Effector memory CD4-positive, alpha-beta T cell (primary cell): ENCODE measurements around the gene RAB36.

Source experiments
- DNase-seq, 3 donors: peaks; one replicate each; pipeline ENCODE4 v3.0.0-alpha.2; 2020
- H3K27ac ChIP-seq: 2 replicates; pipeline ENCODE4 v1.7.0; 2013; ENCODE audit warnings: mild to moderate bottlenecking, low read length, moderate library complexity; ENCODE audit not compliant: insufficient read depth, poor library complexity, severe bottlenecking
- H3K27me3 ChIP-seq: replicated peaks from 2 replicates; pipeline ENCODE4 v1.7.0; 2013; ENCODE audit warnings: mild to moderate bottlenecking, low read length; ENCODE audit not compliant: insufficient read depth, control insufficient read depth, poor library complexity, severe bottlenecking
- H3K36me3 ChIP-seq: 2 replicates; pipeline ENCODE4 v1.7.0; 2013; ENCODE audit warnings: mild to moderate bottlenecking, low read length, moderate library complexity; ENCODE audit not compliant: control insufficient read depth, insufficient read depth
- H3K4me1 ChIP-seq: 2 replicates; pipeline ENCODE4 v1.7.0; 2013; ENCODE audit warnings: low read length, mild to moderate bottlenecking; ENCODE audit not compliant: control insufficient read depth, insufficient read depth, poor library complexity, severe bottlenecking
- H3K4me3 ChIP-seq: 2 replicates; pipeline ENCODE4 v1.7.0; 2013; ENCODE audit warnings: low read length, low read depth, mild to moderate bottlenecking; ENCODE audit not compliant: insufficient read depth, poor library complexity, severe bottlenecking
- H3K9me3 ChIP-seq: 2 replicates; pipeline ENCODE4 v1.7.0; 2013; ENCODE audit warnings: mild to moderate bottlenecking, low read length, moderate library complexity; ENCODE audit not compliant: control insufficient read depth

RAB36 gene

DNA sequence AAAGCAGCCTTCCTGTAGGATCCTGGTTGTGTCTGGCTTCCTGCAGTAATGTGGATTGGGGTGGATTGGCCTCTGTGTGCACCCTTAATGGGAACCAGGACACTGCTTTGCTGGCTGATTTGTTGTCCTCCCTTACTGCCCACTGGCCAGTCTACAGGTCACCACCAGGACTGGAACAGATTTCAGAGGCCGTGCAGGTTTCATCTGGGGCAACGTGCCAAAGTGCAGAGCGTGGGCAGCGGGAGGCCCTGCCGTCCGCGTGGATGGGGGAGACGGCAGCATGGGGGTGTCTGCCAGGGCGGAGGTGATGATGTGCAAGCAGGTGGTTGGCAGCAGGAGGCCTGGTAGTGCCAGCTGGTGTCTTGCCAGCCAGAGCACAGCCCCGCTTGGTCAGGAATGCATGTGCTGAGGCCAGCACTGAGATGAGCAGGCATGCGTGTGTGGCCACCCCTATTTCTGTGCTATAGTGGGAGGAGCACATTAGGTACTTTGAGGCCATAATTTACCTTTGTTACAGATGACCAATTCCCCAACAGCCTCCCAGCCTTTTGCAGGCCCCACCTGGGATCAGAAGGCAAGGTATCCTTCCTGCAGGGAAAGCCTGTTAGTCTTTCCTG is 59.4 kb downstream of the RAB36 start:
- Histone ChIP-seq H3K4me3 (no peak overlapping the region), H3K36me3 (peaks cover 3% of the 10 kb centered on the region), H3K4me1 (no peaks in the 10 kb centered on the region), H3K27me3 (no peaks in the 10 kb centered on the region), H3K9me3 (no peaks in the 10 kb centered on the region), H3K27ac (no peak overlapping the region)
- no peak for DNase-seq

GRCh38 chr22:23205339-23206049 is 60.2 kb downstream of the RAB36 start:
- no peak overlapping the region for H3K27ac ChIP-seq
- no peaks in the 10 kb centered on the region for H3K9me3 ChIP-seq
- no peaks in the 10 kb centered on the region for H3K4me1 ChIP-seq
- no peak for DNase-seq
- peaks cover 3% of the 10 kb centered on the region for H3K36me3 ChIP-seq
- no peaks in the 10 kb centered on the region for H3K27me3 ChIP-seq
- H3K4me3 ChIP-seq, result no peak overlapping the region

GRCh38 chr22:23206915-23207314 is 61.6 kb downstream of the RAB36 start:
- Histone ChIP-seq H3K9me3 (no peaks in the 10 kb centered on the region), H3K4me3 (no peak overlapping the region), H3K27me3 (no peaks in the 10 kb centered on the region), H3K27ac (no peak overlapping the region), H3K4me1 (peaks cover 1% of the 10 kb centered on the region), H3K36me3 (peaks cover 3% of the 10 kb centered on the region)
- no peak for DNase-seq

DNA sequence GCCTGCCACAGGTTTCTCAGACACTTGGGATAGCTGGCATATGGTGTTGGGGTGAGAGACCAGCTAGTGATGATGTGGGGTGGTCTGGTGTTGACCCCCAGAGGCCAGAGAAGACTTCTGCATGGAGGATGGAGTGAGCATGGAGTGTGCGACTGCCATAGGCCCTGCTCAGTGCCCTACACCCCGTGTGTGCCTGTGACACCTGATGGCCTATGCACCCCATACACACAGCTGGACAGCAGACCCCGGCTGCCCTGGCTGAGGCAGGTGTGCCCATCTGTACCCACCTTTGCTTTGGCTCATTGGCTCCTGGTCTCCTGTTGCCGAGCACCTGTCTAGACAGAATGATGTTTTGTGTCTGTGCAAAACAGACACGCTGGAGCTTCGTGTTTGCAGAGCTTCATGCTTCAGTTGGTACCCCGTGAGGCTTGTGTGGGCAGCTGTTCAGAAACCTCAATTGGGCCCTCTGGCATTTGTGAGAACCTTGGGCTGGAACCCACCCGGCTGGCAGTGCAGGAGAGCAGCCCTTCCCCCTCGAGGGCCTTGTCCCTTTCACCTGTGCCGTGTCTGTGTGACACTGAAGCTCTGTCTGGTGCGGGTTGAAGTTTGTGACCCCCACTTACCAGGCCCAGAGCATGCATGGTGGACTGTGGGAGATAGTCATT is 62.6 kb downstream of the RAB36 start:
- no peaks in the 10 kb centered on the region for H3K9me3 ChIP-seq
- H3K36me3 ChIP-seq, result peaks cover 3% of the 10 kb centered on the region
- DNase-seq, result no peak
- H3K4me3 ChIP-seq, result no peak overlapping the region
- H3K27ac ChIP-seq, result no peak overlapping the region
- H3K4me1 ChIP-seq, result peaks cover 4% of the 10 kb centered on the region
- no peaks in the 10 kb centered on the region for H3K27me3 ChIP-seq

DNA sequence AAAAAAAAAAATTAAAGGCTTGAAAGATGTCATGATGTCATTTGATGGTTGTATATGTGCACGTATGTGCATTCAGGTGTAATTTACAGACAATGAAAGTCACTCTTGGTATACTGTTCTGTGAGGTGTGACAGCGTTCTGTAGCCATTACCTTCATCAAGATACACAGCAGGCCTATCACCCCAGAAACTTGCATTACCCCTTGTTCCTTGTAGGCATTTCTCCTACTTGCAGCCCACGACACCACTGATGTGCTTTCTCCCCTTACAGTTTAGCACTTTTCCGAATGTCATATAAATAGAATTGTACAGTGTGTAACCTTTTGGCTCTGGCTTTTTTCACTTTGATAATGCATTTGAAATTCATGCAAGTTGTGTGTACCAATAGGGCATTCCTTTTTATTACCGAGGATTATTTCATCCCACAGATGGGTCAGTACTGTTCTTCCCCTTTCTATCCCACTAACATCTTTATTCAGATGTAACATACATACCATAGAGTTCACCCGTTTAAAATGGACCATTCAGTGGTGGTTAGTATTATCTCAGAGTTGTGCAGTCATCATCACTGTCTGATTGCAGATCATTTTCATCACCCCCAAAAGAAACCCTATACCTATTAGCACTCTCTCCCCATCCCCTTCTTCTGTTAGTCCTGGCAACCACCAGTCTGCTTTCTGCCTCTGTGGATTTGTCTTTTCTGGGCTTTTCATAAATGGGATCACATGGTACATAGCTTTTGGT is 65.3 kb downstream of the RAB36 start:
- Histone ChIP-seq H3K4me3 (no peak overlapping the region), H3K4me1 (peaks cover 16% of the 10 kb centered on the region), H3K27me3 (no peaks in the 10 kb centered on the region), H3K9me3 (no peaks in the 10 kb centered on the region), H3K36me3 (no peaks in the 10 kb centered on the region), H3K27ac (no peak overlapping the region)
- no peak for DNase-seq

DNA sequence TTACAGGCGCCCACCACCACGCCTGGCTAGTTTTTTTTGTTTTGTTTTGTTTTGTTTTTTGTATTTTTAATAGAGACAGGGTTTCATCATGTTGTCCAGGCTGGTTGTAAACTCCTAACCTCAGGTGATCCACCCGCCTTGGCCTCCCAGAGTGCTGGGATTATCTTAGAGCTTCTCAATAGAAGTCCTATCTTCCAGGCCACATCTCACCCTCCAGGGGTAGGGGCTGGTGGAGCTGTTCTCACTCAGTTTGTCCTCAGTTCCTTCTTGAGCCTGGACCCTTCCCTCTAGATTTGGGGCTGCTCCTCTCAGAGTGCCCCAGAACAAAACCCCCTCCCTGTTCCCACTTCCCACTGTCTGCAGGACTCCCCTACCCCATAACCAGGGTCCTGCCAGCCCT is 66.3 kb downstream of the RAB36 start:
- Histone ChIP-seq H3K36me3 (no peaks in the 10 kb centered on the region), H3K27ac (no peak overlapping the region), H3K4me3 (no peak overlapping the region), H3K4me1 (peaks cover 24% of the 10 kb centered on the region), H3K27me3 (no peaks in the 10 kb centered on the region), H3K9me3 (no peaks in the 10 kb centered on the region)
- DNase-seq, result no peak

GRCh38 chr22:23212061-23213021 is 67.1 kb downstream of the RAB36 start:
- Histone ChIP-seq H3K4me1 (peaks cover 31% of the 10 kb centered on the region), H3K27ac (no peak overlapping the region)
- DNase-seq, result no peak

GRCh38 chr22:23213022-23213555 is 67.8 kb downstream of the RAB36 start:
- H3K27me3 ChIP-seq, result no peaks in the 10 kb centered on the region
- no peaks in the 10 kb centered on the region for H3K9me3 ChIP-seq
- no peaks in the 10 kb centered on the region for H3K36me3 ChIP-seq
- no peak overlapping the region for H3K4me3 ChIP-seq
- peaks cover 38% of the 10 kb centered on the region for H3K4me1 ChIP-seq
- no peak for DNase-seq
- H3K27ac ChIP-seq, result no peak overlapping the region

More at GRCh38 chr22:23212061-23213021, 67.1 kb downstream of the RAB36 start:
- no peaks in the 10 kb centered on the region for H3K9me3 ChIP-seq
- H3K36me3 ChIP-seq, result no peaks in the 10 kb centered on the region
- H3K4me3 ChIP-seq, result no peak overlapping the region
- H3K27me3 ChIP-seq, result no peaks in the 10 kb centered on the region
